Activated CD4-positive, alpha-beta T cell treated with anti-CD3 and anti-CD28 coated beads, Interleukin-2, Interleukin-6, amounts not matched to agents 100 ng/mL and 50 ng/mL, durations not matched to agents 16 hours and 8 hours (primary cell): ENCODE data around the gene PRSS27.
"Not testable (repeated sequence)": the region's sequence is repeated elsewhere in the genome, so short reads cannot be mapped to it uniquely, and the experiment has no call there.

ENCODE experiments used
- DNase-seq: peaks from one replicate; pipeline ENCODE4 v3.0.0-alpha.2; 2020

The PRSS27 gene

GRCh38 chr16:2692251-2692947 lies 27.6 kb downstream of the PRSS27 start:
- no peak for DNase-seq

GRCh38 chr16:2691491-2692248 lies 28.4 kb downstream of the PRSS27 start:
- no peak for DNase-seq

GRCh38 chr16:2690852-2691251 lies 29.2 kb downstream of the PRSS27 start:
- DNase-seq: no peak

GRCh38 chr16:2689968-2690801 lies 29.8 kb downstream of the PRSS27 start:
- DNase-seq: no peak

GRCh38 chr16:2689422-2689821 lies 30.6 kb downstream of the PRSS27 start:
- not testable (repeated sequence) for DNase-seq

- DNase-seq: no peak
Measured at GRCh38 chr16:2687531-2688308, 32.3 kb downstream of the PRSS27 start.

GRCh38 chr16:2686912-2687507 lies 33.0 kb downstream of the PRSS27 start:
- peak; percentile 51 for DNase-seq

GRCh38 chr16:2686075-2686474 lies 33.9 kb downstream of the PRSS27 start:
- DNase-seq: not testable (repeated sequence)

- peak; percentile 13 for DNase-seq
Measured at GRCh38 chr16:2683041-2683440, 37.0 kb downstream of the PRSS27 start.

GRCh38 chr16:2682209-2683021 lies 37.6 kb downstream of the PRSS27 start, which contains the start of gene KCTD5:
KCTD5 (plus strand) TSS chr16:2682523; CDS start chr16:2682549, 26 bp downstream.
- DNase-seq: peak; percentile 98

- DNase-seq: not testable (repeated sequence)
Measured at GRCh38 chr16:2680360-2680759, 39.7 kb downstream of the PRSS27 start.

- not testable (repeated sequence) for DNase-seq
Measured at GRCh38 chr16:2679902-2680301, 40.1 kb downstream of the PRSS27 start.

- DNase-seq: not testable (repeated sequence)
Measured at GRCh38 chr16:2678206-2678965, 41.6 kb downstream of the PRSS27 start.

GRCh38 chr16:2676937-2677336 lies 43.1 kb downstream of the PRSS27 start:
- DNase-seq: not testable (repeated sequence)

- no peak for DNase-seq
Measured at GRCh38 chr16:2675714-2676113, 44.3 kb downstream of the PRSS27 start.

GRCh38 chr16:2675021-2675420 lies 45.0 kb downstream of the PRSS27 start:
- no peak for DNase-seq

GRCh38 chr16:2673066-2673999 lies 46.7 kb downstream of the PRSS27 start:
- peak; percentile 98 for DNase-seq

GRCh38 chr16:2671741-2672140 lies 48.3 kb downstream of the PRSS27 start:
- DNase-seq: no peak

GRCh38 chr16:2671193-2671592 lies 48.8 kb downstream of the PRSS27 start:
- peak; percentile 43 for DNase-seq
